ENCODE results near the gene LYRM4.

GRCh38 chr6:5223309-5223708 is 37.4 kb downstream of the LYRM4 start:
- no peak for TF ChIP-seq CTCF (IDR thresholded peaks at IDR 0.05 in 4 of 5, conservative IDR thresholded peaks at IDR 0.05 in 1 of 5)
- TF ChIP-seq POLR2A (IDR thresholded peaks at IDR 0.05) = no peak

Data from gastrocnemius medialis (tissue), 4 donors.